Brain microvascular endothelial cell (primary cell): ENCODE results near the gene AIRE.

Source experiments
- DNase-seq: peaks from one replicate; pipeline ENCODE4 v3.0.0-alpha.2; 2020
- H3K27ac ChIP-seq: fragments of 250-450 bp; sonication (Bioruptor Pico); 2 replicates; pipeline ENCODE4 v1.5.1; 2020; ENCODE audit warnings: mild to moderate bottlenecking, moderate library complexity
- H3K27me3 ChIP-seq: fragments of 250-450 bp; sonication (Bioruptor Pico); replicated peaks from 2 replicates; pipeline ENCODE4 v1.5.1; 2020; ENCODE audit warnings: mild to moderate bottlenecking
- H3K36me3 ChIP-seq: fragments of 250-450 bp; sonication (Bioruptor Pico); replicated peaks from 2 replicates; pipeline ENCODE4 v1.5.1; 2020; ENCODE audit warnings: mild to moderate bottlenecking
- H3K4me3 ChIP-seq: 2 replicates; pipeline ENCODE4 v1.5.1; 2011; ENCODE audit warnings: low read depth, mild to moderate bottlenecking, control low read depth, low read length, moderate library complexity
- CTCF ChIP-seq: IDR thresholded peaks from 2 replicates; pipeline ENCODE4 v1.5.1; 2011; ENCODE audit warnings: low read depth, mild to moderate bottlenecking, moderate library complexity, low read length, control low read depth, inconsistent platforms; ENCODE audit errors: missing control alignments
- in situ Hi-C: cut with HindIII; loops from 2 replicates; pipeline ENCODE4 v1.10.0; 2017; ENCODE audit warnings: low sequenced_read_pairs, low pct_ligation_motif_present

AIRE gene

GRCh38 chr21:44305691-44306090 is 20.0 kb downstream of the AIRE start:
- Histone ChIP-seq H3K36me3 (peaks cover 6% of the 10 kb centered on the region), H3K27me3 (no peaks in the 10 kb centered on the region), H3K4me3 (no peak overlapping the region), H3K27ac (no peak overlapping the region)
- in situ Hi-C loops = no loop called here
- no peak for TF ChIP-seq CTCF
- no peak for DNase-seq

- peaks cover 19% of the 10 kb centered on the region for H3K36me3 ChIP-seq
- no peak for DNase-seq
These were observed 21.4 kb downstream of the AIRE start for GRCh38 chr21:44306936-44307704.

GRCh38 chr21:44310628-44311507 is 25.2 kb downstream of the AIRE start:
- H3K36me3 ChIP-seq = peaks cover 30% of the 10 kb centered on the region
- in situ Hi-C loops = no loop called here
- DNase-seq = no peak
- no peak overlapping the region for H3K27ac ChIP-seq
- H3K4me3 ChIP-seq = no peak overlapping the region
- no peaks in the 10 kb centered on the region for H3K27me3 ChIP-seq
- peak; percentile 24 for TF ChIP-seq CTCF

More at GRCh38 chr21:44306936-44307704, 21.4 kb downstream of the AIRE start:
- H3K27ac ChIP-seq = no peak overlapping the region
- in situ Hi-C loops = no loop called here
- TF ChIP-seq CTCF = no peak
- no peaks in the 10 kb centered on the region for H3K27me3 ChIP-seq
- H3K4me3 ChIP-seq = no peak overlapping the region

- no peak overlapping the region for H3K4me3 ChIP-seq
- peaks cover 35% of the 10 kb centered on the region for H3K36me3 ChIP-seq
- no peaks in the 10 kb centered on the region for H3K27me3 ChIP-seq
- in situ Hi-C loops = no loop called here
- TF ChIP-seq CTCF = no peak
- no peak overlapping the region for H3K27ac ChIP-seq
- DNase-seq = no peak
These were observed 26.4 kb downstream of the AIRE start for GRCh38 chr21:44312089-44312488.

- no peak for TF ChIP-seq CTCF
- no peak for DNase-seq
- in situ Hi-C loops = no loop called here
These were observed 27.0 kb downstream of the AIRE start for GRCh38 chr21:44312716-44313115.

More at GRCh38 chr21:44312716-44313115, 27.0 kb downstream of the AIRE start:
- H3K27me3 ChIP-seq = no peaks in the 10 kb centered on the region
- no peak overlapping the region for H3K27ac ChIP-seq
- no peak overlapping the region for H3K4me3 ChIP-seq
- H3K36me3 ChIP-seq = peaks cover 32% of the 10 kb centered on the region
